ENCODE data around the gene ZBTB20. TPM values are rescaled to one million over a fixed set of nuclear protein-coding genes. Genes with fewer than 3 reads are reported as not detected.

ZBTB20 gene
- total and polyA plus RNA-seq, 9 donors = 4.3 to 160 (median 107) TPM

GRCh38 chr3:115040246-115040645, 106.8 kb downstream of the ZBTB20 start:
- Histone ChIP-seq H3K27me3 (no peaks in the 10 kb centered on the region), H3K36me3 (no peaks in the 10 kb centered on the region), H3K9me3 (no peaks in the 10 kb centered on the region), H3K4me3 (no peak overlapping the region), H3K4me1 (ENCODE audit: insufficient read depth) (peaks cover 3% of the 10 kb centered on the region), H3K27ac (no peak overlapping the region)
- no peak for DNase-seq
- intact Hi-C loops (cut with DNase I) = no loop called here
- TF ChIP-seq CTCF (IDR thresholded peaks at IDR 0.05) (no peak), EP300 (IDR thresholded peaks at IDR 0.05) (no peak), POLR2A (IDR thresholded peaks at IDR 0.05) (no peak)

GRCh38 chr3:115038817-115039216, 108.3 kb downstream of the ZBTB20 start:
- Histone ChIP-seq H3K27ac (no peak overlapping the region), H3K36me3 (no peaks in the 10 kb centered on the region), H3K27me3 (no peaks in the 10 kb centered on the region), H3K4me3 (no peak overlapping the region), H3K9me3 (no peaks in the 10 kb centered on the region), H3K4me1 (ENCODE audit: insufficient read depth) (peaks cover 3% of the 10 kb centered on the region)
- no peak for TF ChIP-seq EP300 (IDR thresholded peaks at IDR 0.05)
- no peak for TF ChIP-seq POLR2A (IDR thresholded peaks at IDR 0.05)
- TF ChIP-seq CTCF (IDR thresholded peaks at IDR 0.05) = no peak
- WGBS, 3 donors = 84 to 96% (median 88%) methylated on average over 1 of the region's 1 CpG
- no peak for DNase-seq
- intact Hi-C loops (cut with DNase I) = no loop called here

- Histone ChIP-seq H3K36me3 (no peaks in the 10 kb centered on the region), H3K4me3 (no peak overlapping the region), H3K27me3 (no peaks in the 10 kb centered on the region), H3K9me3 (no peaks in the 10 kb centered on the region), H3K27ac (no peak overlapping the region), H3K4me1 (ENCODE audit: insufficient read depth) (no peaks in the 10 kb centered on the region)
- DNase-seq = no peak
- TF ChIP-seq CTCF (IDR thresholded peaks at IDR 0.05) (no peak), POLR2A (IDR thresholded peaks at IDR 0.05) (no peak), EP300 (IDR thresholded peaks at IDR 0.05) (no peak)
- 93 to 96% (median 93%) methylated on average over 1 of the region's 1 CpG for WGBS, 3 donors
- intact Hi-C loops (cut with DNase I) = no loop called here
Measured at GRCh38 chr3:115022835-115023398, 124.2 kb downstream of the ZBTB20 start.

- Histone ChIP-seq H3K27ac (no peak overlapping the region), H3K9me3 (no peaks in the 10 kb centered on the region), H3K4me1 (ENCODE audit: insufficient read depth) (no peaks in the 10 kb centered on the region), H3K27me3 (no peaks in the 10 kb centered on the region), H3K36me3 (no peaks in the 10 kb centered on the region), H3K4me3 (no peak overlapping the region)
- no peak for DNase-seq
- 50 to 74% (median 54%) methylated on average over 2 of the region's 2 CpGs for WGBS, 3 donors
- intact Hi-C loops (cut with DNase I) = no loop called here
- no peak for TF ChIP-seq CTCF (IDR thresholded peaks at IDR 0.05)
- TF ChIP-seq POLR2A (IDR thresholded peaks at IDR 0.05) = no peak
- TF ChIP-seq EP300 (IDR thresholded peaks at IDR 0.05) = no peak
Measured at GRCh38 chr3:115022199-115022598, 124.9 kb downstream of the ZBTB20 start.
